ENCODE results near the gene CBFB.
"Not testable (repeated sequence)": the region's sequence is repeated elsewhere in the genome, so short reads cannot be mapped to it uniquely, and the experiment has no call there.

CBFB gene

GRCh38 chr16:67098599-67098998, 69.7 kb downstream of the CBFB start:
- DNase-seq (ENCODE audit: low read depth) = no peak

- peak; percentile 38 for DNase-seq (ENCODE audit: low read depth)
These were observed 71.8 kb downstream of the CBFB start for GRCh38 chr16:67100569-67101310.

GRCh38 chr16:67101311-67102082, 72.5 kb downstream of the CBFB start:
- DNase-seq (ENCODE audit: low read depth) = peak; percentile 51

- DNase-seq (ENCODE audit: low read depth) = peak; percentile 48
These were observed 75.1 kb downstream of the CBFB start for GRCh38 chr16:67104061-67104460.

- DNase-seq (ENCODE audit: low read depth) = no peak
These were observed 75.9 kb downstream of the CBFB start for GRCh38 chr16:67104845-67105244.

GRCh38 chr16:67105246-67105645, 76.3 kb downstream of the CBFB start:
- DNase-seq (ENCODE audit: low read depth) = no peak

- no peak for DNase-seq (ENCODE audit: low read depth)
These were observed 76.9 kb downstream of the CBFB start for GRCh38 chr16:67105881-67106280.

GRCh38 chr16:67108489-67108888, 79.5 kb downstream of the CBFB start:
- DNase-seq (ENCODE audit: low read depth) = no peak

GRCh38 chr16:67108931-67109406, 80.0 kb downstream of the CBFB start:
- DNase-seq (ENCODE audit: low read depth) = no peak

GRCh38 chr16:67109407-67110135, 80.6 kb downstream of the CBFB start, which contains the start of gene PHAF1:
Gene PHAF1, plus strand, starts transcription at chr16:67109941. Its CDS starts 235 bp downstream, at chr16:67110176.
- DNase-seq (ENCODE audit: low read depth) = peak; percentile 88

GRCh38 chr16:67111951-67112444, 83.0 kb downstream of the CBFB start:
- DNase-seq (ENCODE audit: low read depth) = no peak

GRCh38 chr16:67112591-67113399, 83.8 kb downstream of the CBFB start:
- DNase-seq (ENCODE audit: low read depth) = no peak

- DNase-seq (ENCODE audit: low read depth) = peak; percentile 10
These were observed 85.8 kb downstream of the CBFB start for GRCh38 chr16:67114793-67115192.

GRCh38 chr16:67115639-67116038, 86.7 kb downstream of the CBFB start:
- DNase-seq (ENCODE audit: low read depth) = peak; percentile 87

- DNase-seq (ENCODE audit: low read depth) = peak; percentile 17
These were observed 87.7 kb downstream of the CBFB start for GRCh38 chr16:67116388-67117311.

- no peak for DNase-seq (ENCODE audit: low read depth)
These were observed 88.8 kb downstream of the CBFB start for GRCh38 chr16:67117716-67118115.

GRCh38 chr16:67120025-67120424, 91.1 kb downstream of the CBFB start:
- no peak for DNase-seq (ENCODE audit: low read depth)

GRCh38 chr16:67122799-67123198, 93.8 kb downstream of the CBFB start:
- DNase-seq (ENCODE audit: low read depth) = not testable (repeated sequence)

GRCh38 chr16:67128417-67128816, 99.5 kb downstream of the CBFB start:
- DNase-seq (ENCODE audit: low read depth) = no peak

GRCh38 chr16:67128887-67129286, 99.9 kb downstream of the CBFB start:
- DNase-seq (ENCODE audit: low read depth) = no peak
